HepG2 (cell line): ENCODE results near the gene GTF3A. TPM values are rescaled to one million over a fixed set of nuclear protein-coding genes. Genes with fewer than 3 reads are reported as not detected.
A peak's percentile ranks its signal among the peaks of the same experiment; 100 is the strongest.

ENCODE experiments used
- BCL3 ChIP-seq: sonication (generic); formaldehyde crosslinking; IDR thresholded peaks from 2 replicates; pipeline ENCODE4 v1.5.1; 2020; ENCODE audit warnings: mild to moderate bottlenecking, missing genetic modification reagents, moderate library complexity
- EP300 ChIP-seq, 3 experiments: sonication (generic) in 1 of 3; formaldehyde crosslinking in 1 of 3; IDR thresholded peaks; 2 replicates each; pipeline versions ENCODE4 v1.5.1 to v1.6.1; 2011 to 2020; ENCODE audit warnings: low read depth in 2 of 3, low read length in 2 of 3, borderline replicate concordance in 1 of 3, improper control_type of control experiment in 1 of 3, mild to moderate bottlenecking in 1 of 3, missing genetic modification reagents in 1 of 3, moderate library complexity in 1 of 3
- FOSL1 ChIP-seq: sonication (generic); formaldehyde crosslinking; IDR thresholded peaks from 2 replicates; pipeline ENCODE4 v1.9.0; 2021; ENCODE audit warnings: missing genetic modification reagents, borderline replicate concordance
- KDM3A ChIP-seq: IDR thresholded peaks from 2 replicates; pipeline ENCODE4 v1.6.1; 2018; ENCODE audit warnings: low read depth, missing compliant biosample characterization
- MAF1 ChIP-seq: sonication (generic); formaldehyde crosslinking; IDR thresholded peaks from 2 replicates; pipeline ENCODE4 v1.5.0; 2020; ENCODE audit warnings: missing genetic modification reagents, borderline replicate concordance
- MBD4 ChIP-seq: IDR thresholded peaks from 2 replicates; pipeline ENCODE4 v1.6.1; 2012; ENCODE audit warnings: low read length, inconsistent platforms, borderline replicate concordance
- MTERF4 ChIP-seq: sonication (generic); formaldehyde crosslinking; IDR thresholded peaks from 2 replicates; pipeline ENCODE4 v1.8.0; 2023; ENCODE audit warnings: mild to moderate bottlenecking, missing genetic modification reagents
- NPAS2 ChIP-seq: sonication (generic); formaldehyde crosslinking; IDR thresholded peaks from 2 replicates; pipeline ENCODE4 v1.8.0; 2022; ENCODE audit warnings: mild to moderate bottlenecking, missing genetic modification reagents, borderline replicate concordance
- POLR2AphosphoS5 ChIP-seq: IDR thresholded peaks from 2 replicates; pipeline ENCODE4 v1.6.1; 2012; ENCODE audit warnings: low read depth, low read length
- RBM22 ChIP-seq: fragments of 200-400 bp; formaldehyde crosslinking; optimal IDR thresholded peaks from 2 replicates; pipeline ENCODE3; 2017; ENCODE audit warnings: mild to moderate bottlenecking, low read length, moderate library complexity
- SAP130 ChIP-seq: IDR thresholded peaks from 2 replicates; pipeline ENCODE4 v1.6.1; 2016; ENCODE audit warnings: low read depth
- THAP11 ChIP-seq: IDR thresholded peaks from 2 replicates; pipeline ENCODE4 v1.6.1; 2016; ENCODE audit warnings: missing biosample characterization, missing genetic modification reagents
- TOPORS ChIP-seq: sonication (generic); formaldehyde crosslinking; IDR thresholded peaks from 2 replicates; pipeline ENCODE4 v1.8.0; 2023; ENCODE audit warnings: mild to moderate bottlenecking, missing genetic modification reagents
- YY1 ChIP-seq: IDR thresholded peaks from 2 replicates; pipeline ENCODE4 v1.6.1; 2011; ENCODE audit warnings: low read length, low read depth, moderate library complexity, mild to moderate bottlenecking; ENCODE audit not compliant: insufficient read depth, insufficient replicate concordance
- ZBTB3 ChIP-seq: sonication (generic); formaldehyde crosslinking; IDR thresholded peaks from 2 replicates; pipeline ENCODE4 v1.4.0; 2020; ENCODE audit warnings: low read depth, mild to moderate bottlenecking, moderate library complexity, missing genetic modification reagents, borderline replicate concordance
- ZFP1 ChIP-seq: IDR thresholded peaks from 2 replicates; pipeline ENCODE4 v1.6.1; 2016
- ZFX ChIP-seq: sonication (generic); formaldehyde crosslinking; IDR thresholded peaks from 2 replicates; pipeline ENCODE4 v1.4.0; 2020; ENCODE audit warnings: mild to moderate bottlenecking, low read depth, missing genetic modification reagents, moderate library complexity
- ZNF263 ChIP-seq: sonication (generic); formaldehyde crosslinking; IDR thresholded peaks from 2 replicates; pipeline ENCODE4 v1.4.0; 2020; ENCODE audit warnings: missing genetic modification reagents
- ZNF264 ChIP-seq: sonication (generic); formaldehyde crosslinking; IDR thresholded peaks from 2 replicates; pipeline ENCODE4 v1.4.0; 2020; ENCODE audit warnings: missing genetic modification reagents
- ZNF510 ChIP-seq: sonication (generic); formaldehyde crosslinking; IDR thresholded peaks from 2 replicates; pipeline ENCODE4 v1.4.0; 2020; ENCODE audit warnings: low read depth, mild to moderate bottlenecking, missing genetic modification reagents
- ZNF580 ChIP-seq: IDR thresholded peaks from 2 replicates; pipeline ENCODE4 v1.6.1; 2016; ENCODE audit warnings: low read depth, borderline replicate concordance
- ZNF607 ChIP-seq: sonication (generic); formaldehyde crosslinking; IDR thresholded peaks from 2 replicates; pipeline ENCODE4 v1.5.1; 2020; ENCODE audit warnings: missing genetic modification reagents, mild to moderate bottlenecking, borderline replicate concordance
- ZNF615 ChIP-seq: sonication (generic); formaldehyde crosslinking; IDR thresholded peaks from 2 replicates; pipeline ENCODE4 v1.5.0; 2020; ENCODE audit warnings: mild to moderate bottlenecking, missing genetic modification reagents, borderline replicate concordance
- ZNF747 ChIP-seq: sonication (generic); formaldehyde crosslinking; IDR thresholded peaks from 2 replicates; pipeline ENCODE4 v1.8.1; 2023; ENCODE audit warnings: missing genetic modification reagents, mild to moderate bottlenecking, borderline replicate concordance
- ZNF777 ChIP-seq: sonication (generic); formaldehyde crosslinking; IDR thresholded peaks from 2 replicates; pipeline ENCODE4 v1.4.0; 2020; ENCODE audit warnings: missing genetic modification reagents
- polyA plus RNA-seq, 8 experiments: library from polyadenylated mRNA; depleted of rRNA in 3 of 8; stranded (reverse) in 7 of 8; unstranded in 1 of 8; fragments of >200 nt; fragmentation: Illumina TruSeq in 4 of 8; extraction: Trizol in 4 of 8; gene quantifications; 2 replicates each; pipeline versions ENCODE4 v1.2.1 to v1.2.3, GENCODE V29; 2011 to 2016; ENCODE audit warnings: low read depth in 4 of 8, missing spikeins in 1 of 8, mixed read lengths in 1 of 8; ENCODE audit not compliant: insufficient read depth in 1 of 8
- total RNA-seq, 5 experiments: library from RNA; depleted of rRNA; stranded (reverse); fragments of >200 nt; fragmentation: Illumina TruSeq; extraction: Trizol; gene quantifications; 2 replicates each; pipeline ENCODE4 v1.2.3, GENCODE V29; 2016; ENCODE audit warnings: low read depth in 1 of 5

Gene GTF3A
- total and polyA plus RNA-seq, 2 of the 13 experiments (the other 11 are each of a cell fraction or from before 2014, with no cell fraction given): 42.1 to 176 TPM

- TF ChIP-seq BCL3: peak; percentile 99
- 0 out of 2 replicates have a peak, but pooled peaks have one; percentile 74 for TF ChIP-seq ZNF580 (CRISPR knock-in tag)
- TF ChIP-seq MAF1: no peak
- peak; percentile 79 for TF ChIP-seq SAP130 (CRISPR knock-in tag)
- peak; percentile 75 for TF ChIP-seq THAP11 (CRISPR knock-in tag)
- no peak for TF ChIP-seq EP300 (IDR thresholded peaks at IDR 0.05; ENCODE audit: low read depth in 2 of 2, low read length in 2 of 2)
- TF ChIP-seq EP300 (CRISPR knock-in tag; IDR thresholded peaks at IDR 0.05; ENCODE audit: borderline replicate concordance): no peak
- TF ChIP-seq TOPORS: peak; percentile 96
- TF ChIP-seq ZBTB3 (CRISPR knock-in tag): 0 out of 2 replicates have a peak, but pooled peaks have one; percentile 51
- TF ChIP-seq KDM3A (CRISPR knock-in tag): 0 out of 2 replicates have a peak, but pooled peaks have one; percentile 28
- peak; percentile 88 for TF ChIP-seq POLR2AphosphoS5
- no peak for TF ChIP-seq MBD4
- TF ChIP-seq ZNF777 (CRISPR knock-in tag): peak; percentile 72
- TF ChIP-seq ZNF510: no peak; the same call in 1 of the 2 replicates
- peak; percentile 70; the same call in 1 of the 2 replicates for TF ChIP-seq ZNF264 (CRISPR knock-in tag)
- TF ChIP-seq ZNF263 (CRISPR knock-in tag): peak; percentile 70; the same call in 1 of the 2 replicates
- TF ChIP-seq ZFX (CRISPR knock-in tag): peak; percentile 73
- peak; percentile 27 for TF ChIP-seq RBM22
- peak; percentile 78; the same call in 1 of the 2 replicates for TF ChIP-seq MTERF4 (CRISPR knock-in tag)
- no peak for TF ChIP-seq NPAS2 (CRISPR knock-in tag)
- no peak for TF ChIP-seq ZNF747
- TF ChIP-seq ZNF615 (CRISPR knock-in tag): no peak
- TF ChIP-seq YY1: no peak
- TF ChIP-seq ZNF607 (CRISPR knock-in tag): peak; percentile 99
- no peak for TF ChIP-seq FOSL1 (CRISPR knock-in tag)
- no peak for TF ChIP-seq ZFP1
Observed at GRCh38 chr13:27424246-27425157, at the start of gene GTF3A (continued).
